HG03460 (cell line): ENCODE data around the gene ACTR2.
"Not testable (repeated sequence)": the region's sequence is repeated elsewhere in the genome, so short reads cannot be mapped to it uniquely, and the experiment has no call there.

Source experiments
- ATAC-seq: cut with Tn5 transposase; IDR thresholded peaks from one replicate; pipeline ENCODE4 v1.9.1; 2021; ENCODE audit not compliant: unreplicated experiment

The ACTR2 gene

GRCh38 chr2:65227456-65228262 lies at the start of gene ACTR2:
Gene ACTR2, plus strand, starts transcription at chr2:65227831. Its CDS starts 79 bp downstream, at chr2:65227910.
- ATAC-seq: peak; percentile 91

DNA sequence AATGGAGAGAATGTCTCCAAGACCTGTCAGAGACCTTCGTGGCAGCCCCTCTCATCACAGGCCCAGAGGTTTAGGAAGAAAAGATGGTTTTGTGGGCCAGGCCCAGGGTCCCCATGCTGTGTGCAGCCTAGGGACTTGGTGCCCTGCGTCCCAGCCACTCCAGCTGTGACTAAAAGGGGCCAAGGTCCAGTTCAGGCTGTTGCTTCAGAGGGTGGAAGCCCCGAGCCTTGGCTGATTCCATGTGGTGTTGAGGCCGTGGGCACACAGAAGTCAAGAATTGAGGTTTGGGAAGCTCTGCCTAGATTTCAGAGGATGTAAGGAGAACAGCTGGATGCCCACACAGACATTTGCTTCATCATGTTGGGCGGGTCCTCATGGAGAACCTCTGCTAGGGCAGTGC lies 45.1 kb upstream of the ACTR2 start:
- no peak for ATAC-seq

GRCh38 chr2:65183406-65183805 lies 44.2 kb upstream of the ACTR2 start:
- not testable (repeated sequence) for ATAC-seq

GRCh38 chr2:65185012-65185411 lies 42.6 kb upstream of the ACTR2 start:
- no peak for ATAC-seq

DNA sequence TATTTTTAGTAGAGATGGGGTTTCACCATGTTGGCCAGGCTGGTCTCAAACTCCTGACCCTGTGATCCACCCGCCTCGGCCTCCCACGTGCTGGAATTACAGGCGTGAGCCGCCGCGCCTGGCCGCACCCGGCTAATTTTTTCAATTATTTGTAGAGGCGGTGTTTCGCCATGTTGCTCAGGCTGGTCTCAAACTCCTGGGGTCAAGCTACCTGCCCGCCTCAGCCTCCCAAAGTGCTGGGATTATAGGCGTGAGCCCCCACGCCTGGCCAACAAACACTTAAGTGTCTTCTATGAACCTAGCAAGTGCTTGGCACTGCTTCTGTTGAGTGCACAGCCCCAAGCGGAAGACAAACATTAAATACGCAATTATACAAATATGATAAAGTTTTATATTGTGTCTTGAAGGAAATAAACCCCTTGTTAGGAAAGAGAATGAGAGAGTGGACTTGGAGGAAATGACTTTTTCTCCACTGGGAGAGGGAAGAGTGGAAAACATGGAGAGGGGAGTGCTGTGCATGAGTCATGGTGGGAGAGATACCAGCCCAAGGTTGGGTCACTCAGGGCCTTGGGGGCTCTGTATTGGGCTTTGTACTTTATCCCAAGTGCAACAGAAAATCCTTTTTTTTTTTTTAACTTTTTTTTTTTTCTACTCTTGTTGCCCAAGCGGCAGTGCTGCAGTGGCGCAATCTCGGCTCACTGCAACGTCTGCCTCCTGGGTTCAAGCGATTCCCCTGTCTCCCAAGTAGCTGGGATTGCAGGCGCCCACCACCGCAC lies 41.4 kb upstream of the ACTR2 start:
- no peak for ATAC-seq

- ATAC-seq: no peak
Measured at GRCh38 chr2:65186872-65187851, 40.5 kb upstream of the ACTR2 start.

DNA sequence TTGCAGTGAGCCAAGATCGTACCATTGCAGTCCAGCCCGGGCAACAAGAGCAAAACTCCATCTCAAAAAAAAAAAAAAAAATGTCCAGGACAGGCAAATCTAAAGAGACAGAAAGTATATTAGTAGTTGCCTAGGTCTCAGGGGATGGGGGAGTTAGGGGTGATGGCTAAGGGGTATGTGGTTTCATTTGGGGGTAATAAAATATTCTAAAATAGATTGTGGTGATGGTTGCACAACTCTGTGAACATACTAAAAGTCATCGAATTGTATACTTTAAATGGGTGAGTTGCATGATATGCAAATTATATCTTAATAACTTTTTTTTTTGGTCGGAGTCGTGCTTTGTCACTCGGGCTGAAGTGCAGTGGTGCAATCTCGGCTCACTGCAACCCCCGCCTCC lies 34.2 kb upstream of the ACTR2 start:
- ATAC-seq: no peak

GRCh38 chr2:65198737-65199136 lies 28.9 kb upstream of the ACTR2 start:
- ATAC-seq: no peak

DNA sequence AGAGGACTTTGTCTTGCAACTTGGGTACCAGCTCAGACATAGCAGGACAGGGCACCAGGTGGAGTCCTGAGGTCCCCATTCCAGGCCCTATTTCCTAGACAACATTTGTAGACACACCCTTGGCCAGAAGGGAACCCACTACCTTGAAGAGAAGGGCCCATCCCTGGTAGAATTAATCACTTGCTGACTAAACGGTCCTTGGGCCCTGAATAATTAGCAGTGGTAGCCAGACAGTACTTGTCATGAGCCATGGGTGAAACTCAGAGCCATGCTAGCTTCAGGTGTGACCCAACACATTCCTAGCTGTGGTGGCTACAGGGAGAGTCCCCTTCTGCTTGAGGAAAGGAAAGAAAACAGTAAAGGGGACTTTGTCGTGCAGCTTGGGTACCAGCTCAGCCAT lies 28.5 kb upstream of the ACTR2 start:
- no peak for ATAC-seq

DNA sequence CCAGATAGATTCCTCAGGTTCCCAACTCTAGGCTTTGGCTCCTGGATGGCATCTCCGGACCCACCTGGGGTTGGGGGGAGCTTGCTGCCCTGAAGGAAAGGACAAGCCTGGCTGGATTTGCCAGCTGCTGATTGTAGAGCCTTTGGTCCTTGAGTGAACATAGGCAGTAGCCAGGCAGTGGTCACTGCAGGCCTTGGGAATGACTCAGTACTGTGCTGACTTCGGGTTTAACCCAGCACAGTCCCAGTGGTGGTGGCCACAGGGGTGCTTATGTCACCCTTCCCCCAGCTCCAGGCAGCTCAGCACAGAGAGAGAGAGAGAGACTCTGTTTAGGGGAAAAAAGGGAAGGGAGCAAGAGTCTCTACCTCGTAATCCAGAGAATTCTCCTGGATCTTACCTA lies 27.7 kb upstream of the ACTR2 start:
- ATAC-seq: no peak

DNA sequence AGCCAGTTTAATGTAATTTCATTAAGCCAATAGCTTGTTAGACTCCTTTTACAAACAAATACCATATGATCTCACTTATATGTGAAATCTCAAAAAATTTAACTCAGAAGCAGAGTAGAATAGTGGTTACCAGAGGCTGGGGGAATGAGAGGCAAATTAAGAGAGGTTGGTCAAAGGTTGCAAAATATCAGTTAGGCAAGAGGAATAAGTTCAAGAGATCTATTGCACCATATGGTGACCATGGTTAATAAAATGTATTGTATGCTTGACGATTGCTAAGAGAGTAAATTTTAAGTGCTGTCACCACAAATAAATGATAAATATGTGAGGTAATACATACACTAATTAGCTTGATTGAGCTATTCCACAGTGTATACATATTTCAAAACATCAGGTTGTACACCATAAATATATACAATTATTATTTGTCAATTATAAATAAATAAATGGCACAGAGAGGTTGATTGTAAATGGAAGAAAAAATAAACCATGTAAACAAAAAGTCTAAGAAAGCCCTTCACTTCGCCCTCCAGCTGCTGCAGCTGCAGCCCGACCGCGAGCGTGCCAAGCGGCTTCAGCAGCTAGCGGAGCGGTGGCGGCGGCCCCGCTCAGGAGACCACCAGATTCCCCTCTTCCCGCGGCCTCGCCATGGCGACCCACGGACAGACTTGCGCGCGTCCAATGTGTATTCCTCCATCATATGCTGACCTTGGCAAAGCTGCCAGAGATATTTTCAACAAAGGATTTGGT lies 23.0 kb upstream of the ACTR2 start:
- ATAC-seq: no peak

- ATAC-seq: no peak
Measured at GRCh38 chr2:65212115-65212514, 15.5 kb upstream of the ACTR2 start.

GRCh38 chr2:65212619-65213018 lies 15.0 kb upstream of the ACTR2 start:
- ATAC-seq: no peak

DNA sequence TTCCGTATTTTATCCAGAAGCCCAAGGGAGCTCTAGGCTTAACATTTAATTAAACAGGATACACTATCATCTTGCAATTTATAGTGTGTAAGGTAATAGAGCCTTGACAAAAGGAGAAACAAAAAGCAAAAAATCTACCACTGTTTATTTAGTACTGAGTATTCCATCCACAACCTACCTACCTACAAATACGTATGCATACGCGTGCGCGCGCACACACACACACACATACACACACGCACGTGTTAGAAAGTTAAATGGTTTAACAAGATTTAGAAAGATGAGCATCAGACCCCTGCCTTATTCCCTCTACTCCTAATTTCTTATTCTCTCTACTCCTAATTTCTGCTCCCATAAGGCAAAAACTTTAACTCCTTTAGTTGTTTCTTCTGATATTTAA lies 14.6 kb upstream of the ACTR2 start:
- ATAC-seq: no peak

- no peak for ATAC-seq
Measured at GRCh38 chr2:65214361-65214760, 13.3 kb upstream of the ACTR2 start.

- ATAC-seq: no peak
Measured at GRCh38 chr2:65214843-65215242, 12.8 kb upstream of the ACTR2 start.

GRCh38 chr2:65215946-65216345 lies 11.7 kb upstream of the ACTR2 start:
- ATAC-seq: no peak

GRCh38 chr2:65220432-65221131 lies 7.0 kb upstream of the ACTR2 start:
- no peak for ATAC-seq

- ATAC-seq: not testable (repeated sequence)
Measured at GRCh38 chr2:65221275-65221674, 6.4 kb upstream of the ACTR2 start.

- peak; percentile 18 for ATAC-seq
Measured at GRCh38 chr2:65227020-65227455, 593 bp upstream of the ACTR2 start.
